Mesodermal cell (in vitro differentiated cells): ENCODE results near the gene TMEFF1.
A peak's percentile ranks its signal among the peaks of the same experiment; 100 is the strongest.

Source experiments
- H3K27ac ChIP-seq: 2 replicates; pipeline ENCODE4 v1.7.0; 2013; ENCODE audit warnings: mild to moderate bottlenecking, low read depth, low read length, moderate library complexity; ENCODE audit not compliant: severe bottlenecking
- H3K36me3 ChIP-seq: 2 replicates; pipeline ENCODE4 v1.7.1; 2013; ENCODE audit warnings: mild to moderate bottlenecking, low read length, moderate library complexity; ENCODE audit not compliant: control insufficient read depth, insufficient read depth
- H3K4me1 ChIP-seq: one replicate; pipeline ENCODE4 v1.7.1; 2013; ENCODE audit warnings: mild to moderate bottlenecking, low read length; ENCODE audit not compliant: insufficient read depth, control insufficient read depth, poor library complexity, severe bottlenecking
- H3K4me3 ChIP-seq: 2 replicates; pipeline ENCODE4 v1.7.0; 2013; ENCODE audit warnings: low read length, control low read depth, mild to moderate bottlenecking; ENCODE audit not compliant: insufficient read depth, poor library complexity, severe bottlenecking; ENCODE audit errors: extremely low read depth
- H3K9me3 ChIP-seq: 2 replicates; pipeline ENCODE4 v1.7.1; 2013; ENCODE audit warnings: mild to moderate bottlenecking, low read length, moderate library complexity; ENCODE audit not compliant: control insufficient read depth
- WGBS, 2 experiments: methylation state at CpG; one replicate each; pipeline ENCODE4 v1.1.5; 2013; ENCODE audit warnings: missing lambda C conversion rate in 2 of 2; ENCODE audit not compliant: insufficient coverage in 2 of 2; 5-methylcytosine and 5-hydroxymethylcytosine counted together

Gene TMEFF1

DNA sequence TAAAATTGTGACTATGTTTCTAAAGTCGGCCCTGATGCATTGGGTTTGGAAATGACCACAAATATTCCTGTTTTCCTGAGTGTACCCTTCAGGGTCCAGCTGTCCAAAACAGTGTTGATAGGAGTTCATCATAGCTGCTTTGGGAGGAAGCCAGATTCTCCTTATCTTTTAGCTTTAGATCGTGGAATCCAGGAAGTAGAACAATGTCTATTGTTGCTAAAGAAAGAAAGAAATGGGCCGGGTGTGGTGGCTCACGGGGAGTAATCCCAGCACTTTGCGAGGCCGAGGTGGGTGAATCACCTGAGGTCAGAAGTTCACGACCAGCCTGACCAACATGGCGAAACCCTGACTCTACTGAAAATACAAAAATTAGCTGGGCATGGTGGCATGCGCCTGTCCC lies 114.4 kb downstream of the TMEFF1 start:
- no peaks in the 10 kb centered on the region for H3K9me3 ChIP-seq
- 88 to 96% methylated on average over 8 to 9 of the region's 9 CpGs for WGBS, 2 experiments
- H3K4me3 ChIP-seq: no peak overlapping the region
- H3K36me3 ChIP-seq: peaks cover 28% of the 10 kb centered on the region
- peaks cover 4% of the 10 kb centered on the region for H3K4me1 ChIP-seq
- H3K27ac ChIP-seq: no peak overlapping the region

DNA sequence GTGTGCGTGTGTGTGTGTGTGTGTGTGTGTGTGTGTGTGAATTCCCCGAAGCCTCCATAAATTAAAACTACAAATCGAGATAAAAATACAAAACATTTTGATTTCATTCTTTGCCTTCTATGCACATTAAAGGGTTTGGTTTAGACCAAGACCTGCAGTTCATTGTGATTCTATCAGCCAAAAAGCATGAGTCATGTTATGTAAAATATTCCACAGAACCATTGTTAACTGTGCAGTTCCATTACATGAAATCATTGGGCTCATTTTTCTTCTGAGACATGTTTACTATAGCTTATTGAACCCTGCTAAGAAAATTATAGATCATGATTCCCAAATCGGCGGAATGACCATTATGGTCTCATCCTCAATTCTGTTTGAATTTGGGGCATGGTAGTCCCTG lies 116.6 kb downstream of the TMEFF1 start:
- WGBS, 2 experiments: 100% methylated on average over 2 of the region's 5 CpGs; no CpG with 5 or more reads in 1 of the 2 experiments
- peaks cover 4% of the 10 kb centered on the region for H3K4me1 ChIP-seq
- no peak overlapping the region for H3K4me3 ChIP-seq
- no peak overlapping the region for H3K27ac ChIP-seq
- H3K36me3 ChIP-seq: peaks cover 27% of the 10 kb centered on the region
- H3K9me3 ChIP-seq: no peaks in the 10 kb centered on the region

- Histone ChIP-seq H3K27ac (no peak overlapping the region), H3K4me1 (peaks cover 4% of the 10 kb centered on the region), H3K9me3 (no peaks in the 10 kb centered on the region), H3K36me3 (peaks cover 25% of the 10 kb centered on the region), H3K4me3 (no peak overlapping the region)
- 100% methylated on average over 1 of the region's 2 CpGs for WGBS, 2 experiments
Measured at GRCh38 chr9:100590481-100590880, 117.5 kb downstream of the TMEFF1 start.

- Histone ChIP-seq H3K9me3 (no peaks in the 10 kb centered on the region), H3K36me3 (peaks cover 19% of the 10 kb centered on the region), H3K27ac (no peak overlapping the region), H3K4me3 (no peak overlapping the region), H3K4me1 (peaks cover 4% of the 10 kb centered on the region)
- WGBS, 2 experiments: 99 to 100% methylated on average over 4 to 6 of the region's 6 CpGs
Measured at GRCh38 chr9:100591139-100591538, 118.2 kb downstream of the TMEFF1 start.

- H3K9me3 ChIP-seq: no peaks in the 10 kb centered on the region
- WGBS, 2 experiments: 91 to 97% methylated on average over 3 to 5 of the region's 5 CpGs
- H3K4me1 ChIP-seq: peaks cover 4% of the 10 kb centered on the region
- no peak overlapping the region for H3K27ac ChIP-seq
- H3K4me3 ChIP-seq: no peak overlapping the region
- H3K36me3 ChIP-seq: peaks cover 15% of the 10 kb centered on the region
Measured at GRCh38 chr9:100591639-100592412, 118.9 kb downstream of the TMEFF1 start.

DNA sequence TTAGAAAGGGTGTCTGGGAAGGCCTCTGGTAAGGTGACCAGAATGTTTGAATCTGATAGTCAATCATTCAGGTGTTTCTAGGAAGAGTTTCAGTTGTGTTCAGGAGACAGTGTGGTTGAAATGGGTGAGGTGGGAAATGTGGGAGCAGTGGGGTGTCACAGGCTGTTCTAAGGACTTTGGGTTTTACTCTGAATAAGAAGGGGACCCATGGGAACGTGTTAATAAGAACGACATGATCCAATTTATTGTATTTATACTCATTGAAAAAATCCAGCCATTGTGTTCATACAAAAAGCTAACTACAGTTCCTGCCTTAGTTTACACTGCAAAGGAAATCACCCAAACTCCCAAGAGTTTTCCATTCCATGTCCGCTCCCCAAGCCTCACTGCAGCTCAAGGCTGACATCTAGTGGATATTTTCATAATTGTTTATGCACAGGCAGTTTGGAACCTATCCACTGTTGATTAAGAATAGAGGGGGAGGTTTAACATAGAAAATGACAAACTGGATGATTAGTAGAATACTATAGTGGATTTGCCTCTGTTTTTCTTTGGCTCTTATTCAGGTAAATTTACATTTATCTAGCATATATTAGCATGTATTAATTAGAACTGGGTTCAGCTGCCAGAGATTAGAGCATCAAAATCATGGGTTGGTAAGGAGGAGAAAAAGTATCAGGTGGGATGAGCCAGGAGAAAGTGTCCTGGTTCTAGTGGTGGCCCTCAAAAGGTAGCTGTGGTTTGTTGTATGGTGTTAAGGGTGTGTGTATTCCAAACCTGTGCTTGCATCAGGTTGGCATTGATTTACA lies 122.6 kb downstream of the TMEFF1 start:
- Histone ChIP-seq H3K36me3 (no peaks in the 10 kb centered on the region), H3K4me3 (no peak overlapping the region), H3K4me1 (no peaks in the 10 kb centered on the region), H3K27ac (no peak overlapping the region), H3K9me3 (no peaks in the 10 kb centered on the region)
- WGBS, 2 experiments: no CpG with 5 or more reads among the region's 3 CpGs

DNA sequence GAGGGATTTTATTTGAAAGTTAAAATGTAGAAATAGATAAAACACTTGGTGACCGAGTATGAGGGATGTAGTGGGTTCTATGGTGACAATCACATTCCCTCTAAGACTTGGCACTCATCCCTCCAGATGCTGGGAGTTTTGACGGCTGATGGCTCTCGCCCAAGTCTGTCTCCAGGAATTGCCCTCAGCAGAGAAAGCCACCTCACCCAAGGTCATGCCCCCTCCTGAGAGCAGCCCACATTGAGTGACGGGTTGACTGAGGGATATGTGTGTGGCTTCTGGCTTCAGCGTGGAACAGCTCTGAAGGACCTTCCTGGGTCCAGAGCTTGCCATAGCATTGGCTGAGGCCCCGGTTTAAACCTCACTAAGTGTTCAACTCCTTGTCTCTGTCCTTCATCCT lies 124.3 kb downstream of the TMEFF1 start:
- no peaks in the 10 kb centered on the region for H3K9me3 ChIP-seq
- H3K4me1 ChIP-seq: no peaks in the 10 kb centered on the region
- no peak overlapping the region for H3K4me3 ChIP-seq
- no peaks in the 10 kb centered on the region for H3K36me3 ChIP-seq
- H3K27ac ChIP-seq: no peak overlapping the region
- 88 to 93% methylated on average over 2 to 5 of the region's 6 CpGs for WGBS, 2 experiments

- H3K36me3 ChIP-seq: no peaks in the 10 kb centered on the region
- H3K27ac ChIP-seq: no peak overlapping the region
- WGBS, 2 experiments: 2% methylated on average over 22 to 33 of the region's 41 CpGs
- H3K4me1 ChIP-seq: no peaks in the 10 kb centered on the region
- no peaks in the 10 kb centered on the region for H3K9me3 ChIP-seq
- peak overlapping the region; percentile 37 for H3K4me3 ChIP-seq
Measured at GRCh38 chr9:100598641-100599145, 125.7 kb downstream of the TMEFF1 start.

DNA sequence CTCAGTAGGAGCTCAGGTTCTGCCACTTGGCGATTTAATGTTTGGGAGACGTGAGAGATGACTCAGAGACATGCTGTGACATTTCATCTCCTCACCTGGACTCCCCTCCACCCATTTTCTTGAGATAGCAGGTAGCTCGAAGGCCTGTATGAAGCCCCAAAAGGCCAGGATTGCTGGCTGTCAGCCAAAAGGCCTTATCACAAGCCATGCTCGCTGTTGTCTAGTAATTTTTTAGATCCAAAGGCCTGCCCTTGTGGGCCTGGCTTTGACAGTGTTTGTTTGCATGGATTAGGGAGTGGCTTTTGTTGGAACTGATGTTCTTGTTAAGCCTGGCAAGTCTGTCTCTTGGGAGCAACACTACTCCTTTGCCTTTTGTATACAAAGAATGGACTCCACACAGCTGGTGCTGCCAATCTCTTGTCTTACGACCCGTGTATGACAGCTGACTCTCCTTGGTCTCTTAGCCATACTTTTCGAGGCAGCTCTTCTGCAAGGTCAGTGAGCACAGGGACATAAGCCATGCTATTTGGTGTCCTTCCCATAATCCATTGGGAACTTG lies 127.7 kb downstream of the TMEFF1 start:
- Histone ChIP-seq H3K4me3 (no peak overlapping the region), H3K9me3 (no peaks in the 10 kb centered on the region), H3K27ac (no peak overlapping the region), H3K36me3 (no peaks in the 10 kb centered on the region), H3K4me1 (no peaks in the 10 kb centered on the region)
- WGBS, 2 experiments: 83 to 91% methylated on average over 4 to 5 of the region's 7 CpGs

- no peaks in the 10 kb centered on the region for H3K4me1 ChIP-seq
- no peaks in the 10 kb centered on the region for H3K9me3 ChIP-seq
- H3K36me3 ChIP-seq: no peaks in the 10 kb centered on the region
- H3K4me3 ChIP-seq: no peak overlapping the region
- H3K27ac ChIP-seq: no peak overlapping the region
Measured at GRCh38 chr9:100601216-100601615, 128.3 kb downstream of the TMEFF1 start.
